HTERT RPE-1 (cell line): ENCODE results near the gene NT5C1B.

Experiments used
- in situ Hi-C: fragments of 300-500 bp; cut with MboI; formaldehyde crosslinking; loops from 4 replicates; pipeline ENCODE4 v1.14.3; 2020; ENCODE audit warnings: low sequenced_read_pairs

The NT5C1B gene

DNA sequence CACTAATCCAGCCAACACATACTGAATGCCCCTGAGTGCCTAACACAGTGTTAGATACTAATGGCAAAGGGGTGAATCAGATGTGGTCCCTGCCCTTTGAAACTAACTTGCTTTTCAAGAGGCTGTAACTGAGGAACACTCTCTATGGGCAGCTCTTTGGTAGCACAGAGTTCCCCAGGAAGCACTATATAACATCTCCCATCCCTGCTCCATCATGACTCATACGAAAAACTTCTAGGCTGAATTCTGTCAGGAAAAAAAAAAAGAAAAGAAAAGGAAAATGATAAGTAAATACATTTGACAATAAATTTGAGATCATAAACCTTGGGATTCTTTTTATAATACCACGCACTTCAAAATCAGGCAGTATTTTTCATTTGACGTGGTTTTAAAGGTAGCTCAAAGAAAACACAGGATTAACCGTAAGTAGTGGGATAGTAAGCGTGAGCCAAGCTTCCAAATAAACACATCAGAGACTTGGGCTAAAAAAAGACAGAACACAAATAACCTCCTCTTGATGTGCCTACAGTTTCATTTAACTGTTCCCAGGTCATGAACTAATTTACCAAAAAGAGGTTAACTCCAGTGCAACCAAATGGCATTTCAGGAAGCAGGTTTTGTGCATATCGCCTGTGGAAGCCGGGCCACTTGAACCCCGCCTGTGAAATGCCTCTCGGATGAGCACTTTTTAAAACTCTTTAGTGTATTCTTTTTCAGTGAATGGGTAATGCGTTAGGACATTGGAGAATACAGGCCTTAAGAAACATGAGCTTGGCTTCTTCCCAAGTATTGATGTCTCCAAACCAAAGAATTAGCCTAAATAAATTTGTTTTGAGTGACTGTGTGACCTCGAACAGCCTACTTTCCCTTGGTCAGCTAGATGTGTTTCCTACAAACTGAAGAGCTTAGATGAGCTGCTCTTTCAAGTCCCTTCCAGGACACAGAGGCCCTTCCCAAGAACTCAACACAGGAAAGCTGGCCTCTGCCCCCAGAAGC, 71.0 kb downstream of the NT5C1B start:
- in situ Hi-C loops = no loop called here

DNA sequence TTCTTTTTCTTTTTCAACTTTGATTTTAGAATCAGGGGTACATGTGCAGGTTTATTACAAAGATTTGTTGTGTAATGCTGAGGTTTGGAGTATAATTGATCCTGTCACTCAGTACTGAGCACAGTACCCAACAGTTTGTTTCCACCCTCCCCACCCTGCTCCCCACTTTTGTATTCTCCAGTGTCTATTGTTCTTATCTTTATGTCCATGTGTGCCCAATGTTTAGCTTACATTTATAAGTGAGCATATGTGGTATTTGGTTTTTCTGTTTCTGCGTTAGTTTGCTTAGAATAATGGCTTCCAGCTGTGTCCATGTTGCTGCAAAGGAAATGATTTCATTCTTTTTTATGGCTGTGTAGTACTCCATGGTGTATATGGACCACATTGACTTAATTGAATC, 72.0 kb downstream of the NT5C1B start:
- in situ Hi-C loops = no loop called here

DNA sequence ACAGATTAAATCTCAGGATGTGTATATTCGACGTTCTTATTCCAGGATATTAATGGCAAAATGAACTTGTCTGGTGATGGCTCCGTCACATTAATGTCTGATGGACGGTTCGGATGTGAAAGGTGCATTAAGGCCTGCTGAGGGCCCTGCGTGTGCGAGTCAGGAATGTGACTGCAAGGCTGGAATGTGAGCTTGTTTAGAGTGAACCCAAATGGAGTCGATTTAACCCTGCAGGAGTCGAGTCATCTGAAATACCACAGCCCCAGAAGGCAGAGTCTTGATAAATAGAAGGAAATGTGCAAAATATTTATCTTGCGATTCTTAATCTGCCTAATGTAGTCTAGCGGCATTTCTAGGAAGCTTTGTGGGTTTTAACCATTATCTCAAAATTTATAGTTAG, 73.3 kb downstream of the NT5C1B start:
- in situ Hi-C loops = no loop called here

- in situ Hi-C loops = no loop called here
Measured at GRCh38 chr2:18514526-18515461, 74.6 kb downstream of the NT5C1B start.
